ENCODE measurements around the gene HSPA1L. TPM values are rescaled to one million over a fixed set of nuclear protein-coding genes. Genes with fewer than 3 reads are reported as not detected.
"Not testable (repeated sequence)": the region's sequence is repeated elsewhere in the genome, so short reads cannot be mapped to it uniquely, and the experiment has no call there.

HSPA1L gene
- total RNA-seq, 1 donor from 2014 or later: 2.5 TPM

DNA sequence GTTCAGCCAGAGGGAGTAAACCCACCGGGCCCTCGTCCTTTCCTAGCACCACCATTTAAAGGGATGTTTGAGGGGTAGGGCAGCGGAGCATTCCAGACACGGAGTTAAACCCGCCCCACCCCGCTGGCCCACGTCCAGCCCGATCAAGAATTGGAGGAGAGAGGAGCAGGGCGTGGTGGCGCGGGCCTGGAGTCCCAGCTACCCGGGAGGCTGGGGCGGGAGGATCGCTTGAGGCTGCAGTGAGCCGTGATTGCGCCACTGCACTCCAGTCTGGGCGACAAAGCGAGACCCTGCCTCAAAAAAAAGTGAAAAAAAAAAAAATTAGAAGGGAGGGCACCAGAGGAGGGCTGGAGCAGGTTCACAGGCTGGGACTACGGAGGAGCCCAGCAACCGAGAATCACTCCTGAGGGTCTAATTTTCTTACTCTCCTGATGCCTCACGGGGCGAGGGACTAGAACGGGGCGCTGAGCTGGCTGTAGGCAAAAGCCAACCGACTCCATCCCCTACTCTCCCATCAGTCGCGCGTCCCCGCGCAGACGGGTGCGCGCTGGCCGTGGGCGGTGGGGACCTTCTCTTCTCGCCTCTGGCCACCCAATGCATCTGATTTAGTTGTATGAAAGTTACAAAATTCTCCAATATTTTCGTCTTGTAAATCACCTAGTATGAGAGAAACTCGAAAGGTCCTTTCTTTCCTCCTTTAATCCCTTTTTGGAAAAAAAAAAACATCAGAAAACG lies 6.4 kb upstream of the HSPA1L start:
- H3K27ac Mint-ChIP-seq: peak overlapping the region; percentile 97
- DNase-seq (ENCODE audit: low spot score, unreplicated experiment): peak; percentile 33
- no peaks in the 10 kb centered on the region for H3K27me3 Mint-ChIP-seq
- peaks cover 4% of the 10 kb centered on the region for H3K9me3 Mint-ChIP-seq (ENCODE audit: low read depth)
- peaks cover 6% of the 10 kb centered on the region for H3K36me3 Mint-ChIP-seq (ENCODE audit: insufficient read depth)
- no peak for TF ChIP-seq CTCF (IDR thresholded peaks at IDR 0.05; ENCODE audit: unreplicated experiment)
- H3K4me3 Mint-ChIP-seq (ENCODE audit: low read depth): peak overlapping the region; percentile 87
- peaks cover 36% of the 10 kb centered on the region for H3K4me1 Mint-ChIP-seq (ENCODE audit: low read depth)

DNA sequence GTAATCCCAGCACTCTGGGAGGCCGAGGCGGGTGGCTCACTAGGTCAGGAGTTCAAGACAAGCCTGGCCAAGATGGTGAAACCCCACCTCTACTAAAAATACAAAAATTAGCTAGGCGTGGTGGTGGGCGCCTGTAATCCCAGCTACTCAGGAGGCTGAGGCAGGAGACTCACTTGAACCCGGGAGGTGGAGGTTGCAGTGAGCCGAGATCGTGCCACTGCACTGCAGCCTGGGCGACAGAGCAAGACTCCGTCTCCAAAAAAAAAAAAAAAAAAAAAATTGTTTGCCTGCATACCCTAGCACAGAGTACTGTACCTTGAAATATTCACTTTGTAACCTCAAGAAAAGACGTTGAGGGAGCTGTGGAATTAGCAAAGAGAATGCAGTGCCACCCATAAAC lies 5.3 kb upstream of the HSPA1L start:
- not testable (repeated sequence) for H3K27ac Mint-ChIP-seq; H3K4me3 Mint-ChIP-seq (ENCODE audit: low read depth); H3K36me3 Mint-ChIP-seq (ENCODE audit: insufficient read depth); DNase-seq (ENCODE audit: low spot score, unreplicated experiment); H3K9me3 Mint-ChIP-seq (ENCODE audit: low read depth); H3K27me3 Mint-ChIP-seq
- H3K4me1 Mint-ChIP-seq (ENCODE audit: low read depth): peaks cover 27% of the 10 kb centered on the region

DNA sequence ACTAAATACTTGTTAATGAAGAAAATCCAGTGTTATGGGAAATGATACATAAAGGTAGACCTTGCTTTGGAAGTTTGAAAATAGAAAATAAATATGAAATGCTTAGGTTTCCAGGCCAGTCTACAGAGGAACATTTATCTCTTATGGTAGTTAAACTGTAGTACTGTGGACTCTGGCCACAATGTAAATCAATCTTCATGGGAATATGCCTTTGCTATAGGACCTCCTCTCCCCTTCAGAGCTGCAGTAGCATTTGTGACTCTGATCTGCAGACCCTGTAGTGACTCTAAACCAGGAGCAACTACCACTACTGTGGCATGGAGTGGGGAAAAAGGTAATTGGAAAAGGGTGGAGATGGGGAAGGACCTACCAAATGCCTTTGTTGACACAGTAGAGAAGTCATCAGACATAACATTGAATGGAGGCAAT lies 4.8 kb upstream of the HSPA1L start:
- peak overlapping the region; percentile 25 for H3K4me3 Mint-ChIP-seq (ENCODE audit: low read depth)
- peaks cover 4% of the 10 kb centered on the region for H3K9me3 Mint-ChIP-seq (ENCODE audit: low read depth)
- no peak for DNase-seq (ENCODE audit: low spot score, unreplicated experiment)
- H3K27me3 Mint-ChIP-seq: no peaks in the 10 kb centered on the region
- peaks cover 8% of the 10 kb centered on the region for H3K36me3 Mint-ChIP-seq (ENCODE audit: insufficient read depth)
- H3K27ac Mint-ChIP-seq: peak overlapping the region; percentile 89
- TF ChIP-seq CTCF (IDR thresholded peaks at IDR 0.05; ENCODE audit: unreplicated experiment): no peak
- peaks cover 24% of the 10 kb centered on the region for H3K4me1 Mint-ChIP-seq (ENCODE audit: low read depth)

DNA sequence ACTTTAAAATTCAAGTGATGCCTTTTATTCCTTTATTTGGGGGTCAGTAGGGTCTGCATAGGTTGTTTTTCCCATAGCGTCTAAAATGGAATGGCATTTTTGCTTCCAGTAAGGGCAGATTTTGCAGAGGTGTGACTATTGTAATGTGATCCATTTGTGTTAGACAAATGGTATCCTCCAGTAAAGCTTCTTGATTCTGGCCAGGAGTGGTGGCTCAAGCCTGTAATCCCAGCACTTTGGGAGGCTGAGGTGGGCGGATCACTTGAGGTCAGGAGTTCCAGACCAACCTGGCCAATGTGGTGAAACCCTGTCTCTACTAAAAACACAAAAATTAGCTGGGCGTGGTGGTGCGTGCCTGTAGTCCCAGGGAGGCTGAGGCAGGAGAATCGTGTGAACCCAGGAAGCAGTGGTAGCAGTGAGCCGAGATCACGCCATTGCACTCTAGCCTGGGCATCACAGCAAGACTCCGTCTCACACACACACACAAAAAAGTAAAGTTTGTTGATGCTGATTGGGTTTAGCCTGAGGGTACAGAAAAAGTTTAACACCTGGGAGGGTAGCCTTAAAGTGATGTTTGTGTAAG lies 2.9 kb upstream of the HSPA1L start:
- Mint-ChIP-seq H3K27ac (peak overlapping the region; percentile 74), H3K4me3 (ENCODE audit: low read depth) (peak overlapping the region; percentile 27), H3K4me1 (ENCODE audit: low read depth) (peaks cover 24% of the 10 kb centered on the region)
- DNase-seq (ENCODE audit: low spot score, unreplicated experiment); H3K27me3 Mint-ChIP-seq; H3K9me3 Mint-ChIP-seq (ENCODE audit: low read depth); H3K36me3 Mint-ChIP-seq (ENCODE audit: insufficient read depth): not testable (repeated sequence)

- H3K4me1 Mint-ChIP-seq (ENCODE audit: low read depth): peaks cover 19% of the 10 kb centered on the region
- H3K36me3 Mint-ChIP-seq (ENCODE audit: insufficient read depth); H3K27ac Mint-ChIP-seq; DNase-seq (ENCODE audit: low spot score, unreplicated experiment); H3K9me3 Mint-ChIP-seq (ENCODE audit: low read depth); H3K27me3 Mint-ChIP-seq: not testable (repeated sequence)
- H3K4me3 Mint-ChIP-seq (ENCODE audit: low read depth): peak overlapping the region; percentile 27
These were observed 2.2 kb upstream of the HSPA1L start for GRCh38 chr6:31817133-31817928.

DNA sequence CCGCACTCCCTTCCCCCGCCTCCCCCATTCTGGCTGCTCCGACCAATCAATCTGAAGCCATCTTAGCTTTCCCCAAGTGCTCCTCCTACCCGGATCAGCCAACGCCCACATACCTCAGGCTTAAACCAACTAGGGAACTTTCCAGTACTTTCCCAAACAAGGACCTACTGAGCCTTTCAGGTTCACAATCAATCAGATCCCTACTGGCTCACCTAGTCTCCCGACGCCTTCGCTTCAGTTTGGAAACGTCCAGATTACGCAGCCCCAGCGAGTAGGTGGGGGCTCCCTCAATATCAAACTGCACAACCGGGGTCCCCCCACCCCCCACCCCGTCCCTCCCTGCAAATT lies 432 bp downstream of the HSPA1L start:
- Mint-ChIP-seq H3K36me3 (ENCODE audit: insufficient read depth) (peaks cover 8% of the 10 kb centered on the region), H3K4me3 (ENCODE audit: low read depth) (peak overlapping the region; percentile 75), H3K9me3 (ENCODE audit: low read depth) (peaks cover 4% of the 10 kb centered on the region), H3K27me3 (no peaks in the 10 kb centered on the region), H3K27ac (peak overlapping the region; percentile 98), H3K4me1 (ENCODE audit: low read depth) (peaks cover 12% of the 10 kb centered on the region)
- no peak for TF ChIP-seq CTCF (IDR thresholded peaks at IDR 0.05; ENCODE audit: unreplicated experiment)
- peak; percentile 67 for DNase-seq (ENCODE audit: low spot score, unreplicated experiment)
